ENCODE results near the gene SRPRA.
"Not testable (repeated sequence)": the region's sequence is repeated elsewhere in the genome, so short reads cannot be mapped to it uniquely, and the experiment has no call there.

Gene SRPRA, protein sequence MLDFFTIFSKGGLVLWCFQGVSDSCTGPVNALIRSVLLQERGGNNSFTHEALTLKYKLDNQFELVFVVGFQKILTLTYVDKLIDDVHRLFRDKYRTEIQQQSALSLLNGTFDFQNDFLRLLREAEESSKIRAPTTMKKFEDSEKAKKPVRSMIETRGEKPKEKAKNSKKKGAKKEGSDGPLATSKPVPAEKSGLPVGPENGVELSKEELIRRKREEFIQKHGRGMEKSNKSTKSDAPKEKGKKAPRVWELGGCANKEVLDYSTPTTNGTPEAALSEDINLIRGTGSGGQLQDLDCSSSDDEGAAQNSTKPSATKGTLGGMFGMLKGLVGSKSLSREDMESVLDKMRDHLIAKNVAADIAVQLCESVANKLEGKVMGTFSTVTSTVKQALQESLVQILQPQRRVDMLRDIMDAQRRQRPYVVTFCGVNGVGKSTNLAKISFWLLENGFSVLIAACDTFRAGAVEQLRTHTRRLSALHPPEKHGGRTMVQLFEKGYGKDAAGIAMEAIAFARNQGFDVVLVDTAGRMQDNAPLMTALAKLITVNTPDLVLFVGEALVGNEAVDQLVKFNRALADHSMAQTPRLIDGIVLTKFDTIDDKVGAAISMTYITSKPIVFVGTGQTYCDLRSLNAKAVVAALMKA

DNA sequence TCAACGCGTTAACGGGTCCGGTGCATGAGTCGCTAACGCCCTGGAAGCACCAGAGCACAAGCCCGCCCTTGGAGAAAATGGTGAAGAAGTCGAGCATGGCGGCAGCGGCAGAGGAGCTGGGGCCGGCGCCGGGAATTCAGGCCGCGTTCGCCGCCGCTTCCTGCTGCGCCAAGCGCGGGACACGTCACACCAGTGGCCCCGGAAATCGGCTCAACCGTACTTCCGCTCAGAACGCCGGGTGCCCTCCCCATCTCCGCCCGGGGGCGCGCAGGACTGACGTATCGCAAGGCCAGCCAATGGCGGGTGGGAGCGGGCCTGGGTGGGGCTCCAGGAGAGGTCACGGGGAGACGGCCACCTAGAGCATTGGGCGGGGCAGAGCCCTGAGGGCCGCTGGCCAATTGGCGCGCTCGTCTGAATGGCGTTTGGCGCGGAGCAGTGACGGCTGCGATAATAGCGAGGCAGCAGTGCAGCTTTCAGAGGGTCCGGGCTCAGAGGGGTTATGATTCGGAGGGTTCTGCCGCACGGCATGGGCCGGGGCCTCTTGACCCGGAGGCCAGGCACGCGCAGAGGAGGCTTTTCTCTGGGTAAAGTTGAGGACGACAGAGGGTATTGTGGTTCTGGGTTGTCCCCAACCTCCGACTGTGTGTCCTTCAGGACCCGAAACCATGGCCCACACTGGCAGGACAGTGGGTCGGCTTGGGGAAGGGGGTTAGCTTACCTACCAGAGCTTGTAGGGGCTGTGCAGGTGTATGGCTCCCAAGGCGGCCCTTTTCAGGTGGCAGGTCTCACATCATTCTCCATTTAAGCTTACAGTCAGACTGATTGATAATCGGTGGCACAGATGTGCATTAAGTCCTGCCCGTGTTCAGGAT is at the start of gene SRPRA, which contains the start of gene FOXRED1:
TSS of gene SRPRA (minus strand) at position 188 of the 872 bp plus-strand sequence. CDS start at position 97, 91 bp downstream.
TSS of gene FOXRED1 (plus strand) at position 447 of the 872 bp plus-strand sequence. CDS start at position 500, 53 bp downstream.
- peak; percentile 100 for DNase-seq (ENCODE audit: low spot score)

DNA sequence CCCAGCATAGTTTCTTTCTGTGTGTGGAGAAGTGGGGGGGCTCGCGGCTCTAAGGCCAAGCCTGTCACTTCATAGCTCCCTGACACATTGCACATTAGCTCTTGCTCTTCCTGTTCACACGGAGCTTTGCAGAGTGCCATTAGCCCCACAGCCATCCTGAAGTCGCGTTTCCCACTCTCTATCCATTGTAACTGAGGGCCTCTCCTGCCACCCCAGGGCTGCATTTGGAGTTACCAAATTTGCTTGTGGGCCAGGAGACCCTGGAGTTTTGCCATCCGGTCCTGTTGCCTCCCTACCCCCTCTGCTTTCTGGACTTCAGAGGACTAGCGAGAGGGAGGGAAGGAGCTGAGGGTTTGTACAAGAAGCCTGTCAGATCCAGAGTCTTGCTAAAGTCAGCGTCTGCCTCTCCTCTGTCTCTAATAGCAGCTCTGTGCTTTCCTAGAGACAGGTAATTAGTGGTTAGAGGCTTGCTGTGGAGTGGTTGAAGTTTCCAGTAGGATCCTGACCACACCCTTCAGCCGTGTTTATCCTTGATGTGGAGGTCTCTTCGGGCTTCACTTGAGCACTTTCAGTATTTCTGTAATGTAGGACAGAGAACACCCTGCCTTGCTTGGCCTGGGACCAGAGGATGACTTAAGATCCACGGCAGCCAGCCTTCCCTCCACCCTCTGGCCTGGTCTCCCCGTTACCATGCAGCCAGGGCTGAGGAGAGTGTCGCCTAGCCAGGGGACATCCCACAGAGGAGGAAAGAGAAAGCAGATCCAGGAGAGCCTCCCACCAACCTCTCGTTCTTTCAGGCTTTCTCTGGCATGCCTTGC is 49.3 kb upstream of the SRPRA start:
- no peak for DNase-seq (ENCODE audit: low spot score)

DNA sequence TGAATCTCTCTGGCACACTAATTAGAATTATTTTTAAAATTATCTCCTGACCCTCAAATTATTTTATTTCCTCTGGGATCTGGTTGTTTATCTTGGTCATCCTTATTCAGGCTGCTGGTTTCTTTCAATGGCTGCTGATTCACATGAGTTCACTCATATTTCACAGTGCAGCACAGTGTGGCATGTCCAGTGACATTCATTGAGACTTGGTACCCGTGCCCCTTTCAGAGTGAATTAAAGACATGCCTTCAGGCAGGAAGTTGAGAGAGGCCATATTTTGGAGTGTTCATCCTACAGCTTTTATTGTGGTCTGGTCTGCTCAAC is 48.7 kb upstream of the SRPRA start:
- no peak for DNase-seq (ENCODE audit: low spot score)

DNA sequence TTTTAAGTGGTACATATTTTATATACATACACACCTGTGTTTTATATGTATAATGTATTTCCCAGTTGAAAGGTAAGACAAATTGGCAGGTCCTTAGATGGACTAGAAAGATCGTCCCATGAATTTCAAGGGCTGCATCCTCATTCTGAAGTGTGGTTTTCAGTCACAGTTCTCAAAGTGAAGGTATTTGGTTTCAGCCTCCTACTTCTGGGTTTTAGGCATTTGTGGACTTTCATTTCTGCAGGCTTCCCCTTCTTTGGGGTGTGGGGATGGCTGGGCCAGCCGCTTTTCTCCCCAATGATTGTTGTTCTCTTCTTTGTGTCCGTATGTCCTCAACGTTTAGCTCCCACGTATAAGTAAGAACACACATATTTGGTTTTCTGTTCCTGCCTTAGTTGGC is 45.1 kb upstream of the SRPRA start:
- no peak for DNase-seq (ENCODE audit: low spot score)

GRCh38 chr11:126312961-126313360 is 44.3 kb upstream of the SRPRA start:
- DNase-seq (ENCODE audit: low spot score) = no peak

DNA sequence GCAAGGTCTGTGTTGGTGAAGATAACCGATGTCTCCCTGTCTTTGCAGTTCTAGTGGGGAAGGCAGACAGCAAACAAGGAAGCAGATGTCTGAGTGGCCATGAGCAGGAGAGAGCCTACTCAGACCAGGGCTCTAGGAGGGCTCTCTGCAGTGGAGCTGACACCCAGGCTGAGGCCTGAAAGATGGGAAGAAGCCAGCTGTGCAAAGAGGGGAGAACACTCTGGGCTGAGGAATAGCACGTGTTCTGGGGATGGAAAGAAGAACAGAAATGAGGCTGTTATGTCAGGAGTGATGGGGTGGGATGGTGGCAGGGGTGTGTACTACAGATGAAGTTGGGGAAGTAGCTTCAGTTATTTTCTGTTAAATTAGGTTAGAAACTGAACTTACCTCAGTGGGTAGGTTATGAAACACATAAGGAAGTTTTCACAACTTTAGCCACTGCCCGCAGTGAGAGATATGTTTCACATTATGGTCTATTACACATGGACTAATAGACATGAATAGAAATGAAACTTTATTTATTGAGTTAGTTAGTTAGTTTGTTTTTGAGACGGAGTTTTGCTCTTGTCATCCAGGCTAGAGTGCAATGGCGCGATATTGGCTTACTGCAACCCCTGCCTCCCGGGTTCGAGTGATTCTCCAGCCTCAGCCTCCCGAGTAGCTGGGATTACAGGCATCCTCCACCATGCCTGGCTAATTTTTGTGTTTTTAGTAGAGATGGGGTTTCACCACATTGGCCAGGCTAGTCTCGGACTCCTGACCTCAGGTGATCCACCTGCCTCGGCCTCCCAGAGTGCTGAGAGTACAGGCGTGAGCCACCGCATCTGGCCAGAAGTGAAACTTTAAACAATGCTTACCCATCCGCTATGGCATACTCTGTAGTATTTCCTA is 43.0 kb upstream of the SRPRA start:
- DNase-seq (ENCODE audit: low spot score) = no peak

GRCh38 chr11:126310992-126311310 is 42.3 kb upstream of the SRPRA start:
- no peak for DNase-seq (ENCODE audit: low spot score)

GRCh38 chr11:126310200-126310991 is 41.7 kb upstream of the SRPRA start:
- peak; percentile 82 for DNase-seq (ENCODE audit: low spot score)

DNA sequence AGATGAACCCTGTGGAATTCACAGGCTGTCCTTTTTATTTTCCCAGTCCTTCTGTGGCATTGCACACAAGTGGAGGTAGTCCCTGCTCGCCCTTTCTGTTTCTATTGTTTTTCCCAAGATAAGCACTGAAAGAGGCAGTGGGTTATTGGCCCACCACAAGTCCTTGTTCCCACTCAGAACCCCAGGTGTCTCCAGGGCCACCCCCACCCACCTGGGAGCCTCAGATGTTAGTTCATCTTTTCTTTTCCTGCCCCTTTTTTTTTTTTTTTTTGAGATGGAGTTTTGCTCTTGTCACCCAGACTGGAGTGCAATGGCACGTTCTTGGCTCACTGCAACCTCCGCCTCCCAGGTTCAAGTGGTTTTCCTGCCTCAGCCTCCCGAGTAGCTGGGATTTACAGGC is 40.1 kb upstream of the SRPRA start:
- DNase-seq (ENCODE audit: low spot score) = not testable (repeated sequence)

- DNase-seq (ENCODE audit: low spot score) = no peak
These were observed 39.6 kb upstream of the SRPRA start for GRCh38 chr11:126308271-126308671.

GRCh38 chr11:126307706-126308105 is 39.0 kb upstream of the SRPRA start:
- no peak for DNase-seq (ENCODE audit: low spot score)

DNA sequence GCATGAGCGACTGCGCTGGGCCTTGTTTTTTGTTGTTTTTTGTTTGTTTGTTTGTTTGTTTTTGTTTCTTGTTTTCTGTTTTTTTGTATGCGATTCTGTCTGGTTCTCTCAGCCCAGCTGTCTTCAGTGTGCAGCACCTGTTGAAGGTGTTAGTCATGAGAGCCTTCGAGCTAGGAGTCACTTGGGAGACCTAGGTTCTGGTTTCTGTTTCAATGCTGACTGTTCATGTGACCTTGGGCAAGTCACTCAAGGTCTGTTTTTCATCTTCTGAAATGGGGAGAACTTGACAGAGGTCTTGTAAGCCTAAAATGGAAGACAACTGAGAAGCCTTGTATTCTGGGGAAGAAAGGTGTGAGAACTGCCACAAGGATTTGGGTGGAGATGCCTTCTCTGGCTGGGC is 37.0 kb upstream of the SRPRA start:
- no peak for DNase-seq (ENCODE audit: low spot score)

DNA sequence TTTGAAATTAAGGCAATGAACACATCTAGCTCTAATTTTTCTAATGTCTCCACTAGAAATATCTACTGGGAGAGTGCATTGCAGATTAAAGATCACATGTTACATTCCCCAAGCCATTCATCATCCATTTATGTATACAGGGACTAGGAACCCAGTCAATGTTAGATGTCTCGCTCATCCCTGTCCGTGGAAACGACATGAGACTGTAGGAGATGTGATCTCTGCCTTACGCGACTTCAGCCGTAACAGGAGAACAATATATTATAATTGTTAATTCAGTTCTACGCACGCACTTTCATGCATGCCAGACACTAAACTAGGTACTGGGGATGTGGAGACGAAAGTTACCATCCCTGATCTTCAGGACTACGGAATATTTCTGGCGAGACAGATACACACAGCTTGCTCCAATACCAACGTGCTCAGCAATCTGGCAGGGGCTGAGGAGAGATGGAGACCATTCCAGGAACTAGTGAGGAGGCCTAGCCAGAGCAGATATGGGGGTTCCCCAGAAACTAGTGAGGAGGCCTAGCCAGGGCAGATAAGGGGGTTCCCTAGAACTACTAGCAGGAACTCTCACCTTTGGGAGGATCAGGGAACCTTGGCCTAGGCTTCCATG is 35.9 kb upstream of the SRPRA start:
- no peak for DNase-seq (ENCODE audit: low spot score)

DNA sequence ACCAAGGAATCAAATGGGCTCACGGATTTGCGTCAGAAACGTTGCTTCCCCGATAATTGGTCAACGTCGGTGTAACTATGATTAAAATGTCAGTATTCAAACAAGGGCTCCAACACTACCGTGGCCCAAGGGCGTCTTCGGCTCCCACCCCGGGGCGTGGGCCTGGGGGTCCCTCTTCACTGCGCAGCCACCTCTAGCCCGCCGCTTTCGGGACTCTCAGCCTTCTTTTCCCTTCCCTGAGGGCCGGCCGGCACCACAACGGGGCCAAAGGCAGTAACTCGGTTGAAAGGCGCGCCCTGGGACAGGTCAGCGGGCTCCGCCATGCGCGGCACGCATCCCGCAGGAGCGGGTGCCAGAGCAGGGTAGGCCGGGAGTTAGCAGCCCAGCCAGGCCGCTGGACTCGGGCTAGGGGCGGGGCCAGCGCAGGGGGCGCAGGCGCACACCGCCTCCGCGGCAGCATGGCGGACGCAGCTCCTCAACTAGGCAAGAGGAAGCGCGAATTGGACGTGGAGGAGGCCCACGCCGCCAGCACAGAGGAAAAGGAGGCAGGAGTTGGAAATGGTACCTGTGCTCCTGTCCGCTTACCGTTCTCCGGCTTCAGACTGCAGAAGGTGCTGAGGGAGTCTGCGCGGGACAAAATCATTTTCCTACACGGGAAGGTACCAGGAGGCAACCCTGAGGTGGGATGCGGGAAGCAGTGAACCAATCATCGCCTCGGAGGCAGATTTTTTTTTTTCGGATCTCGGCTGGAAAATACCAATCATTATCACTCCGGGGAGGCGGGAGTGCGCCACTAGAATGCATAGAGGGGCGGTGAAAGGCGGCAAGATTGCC is 35.1 kb upstream of the SRPRA start, which contains the start of gene DCPS:
TSS of gene DCPS (plus strand) at position 438 of the 834 bp plus-strand sequence. CDS start at position 459, 21 bp downstream.
- peak; percentile 95 for DNase-seq (ENCODE audit: low spot score)

DNA sequence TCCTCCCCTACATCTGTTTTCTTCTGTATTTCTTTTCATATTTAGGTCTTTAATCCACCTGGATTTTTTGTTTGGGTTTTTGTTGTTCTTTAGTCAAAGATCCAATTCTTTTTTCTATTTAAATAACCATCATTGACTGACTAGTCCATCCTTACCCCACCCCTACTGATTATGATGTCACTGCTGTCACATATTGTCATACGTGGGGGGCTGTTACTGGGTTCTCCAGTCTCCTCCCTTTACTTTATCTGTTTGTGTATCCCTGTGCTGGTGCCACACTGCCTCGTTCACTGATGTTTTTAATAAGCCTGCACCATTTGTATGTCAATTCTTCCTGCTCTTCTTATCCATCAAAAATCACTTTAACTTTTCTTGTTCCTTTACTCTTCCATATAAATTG is 28.3 kb upstream of the SRPRA start:
- no peak for DNase-seq (ENCODE audit: low spot score)

DNA sequence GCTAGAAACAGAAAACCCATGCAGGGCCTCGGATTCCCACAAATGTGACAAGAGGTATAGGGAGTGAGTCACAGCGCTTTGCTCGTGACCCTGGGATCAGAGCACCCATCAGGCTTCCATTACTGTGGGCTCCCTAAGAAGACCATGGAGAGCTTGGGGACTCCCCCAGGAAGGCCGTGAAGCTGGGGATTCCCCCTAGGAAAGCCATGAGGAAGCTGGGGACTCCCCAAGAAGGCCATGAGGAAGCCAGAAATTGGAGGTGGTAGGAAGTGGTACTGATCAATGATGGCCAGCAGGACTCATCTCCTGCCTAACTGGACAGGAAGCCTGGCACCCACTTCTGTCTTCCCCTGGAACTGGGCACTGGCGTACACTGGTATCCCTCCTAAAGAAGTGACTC is 25.0 kb upstream of the SRPRA start:
- DNase-seq (ENCODE audit: low spot score) = no peak

GRCh38 chr11:126290887-126291286 is 22.2 kb upstream of the SRPRA start:
- DNase-seq (ENCODE audit: low spot score) = no peak

- DNase-seq (ENCODE audit: low spot score) = no peak
These were observed 19.5 kb upstream of the SRPRA start for GRCh38 chr11:126288237-126288636.

- DNase-seq (ENCODE audit: low spot score) = no peak
These were observed 16.1 kb upstream of the SRPRA start for GRCh38 chr11:126284829-126285228.

Data from ecto neural progenitor cell (in vitro differentiated cells).